NOMO-1 (cell line): ENCODE results near the gene CAPN5.

Source experiments
- DNase-seq, 2 experiments: peaks; one replicate each; lab custom pipeline; 2025; ENCODE audit not compliant: unreplicated experiment in 2 of 2; lab: John Stamatoyannopoulos, UW

CAPN5 gene

GRCh38 chr11:77113382-77114088 lies 46.8 kb downstream of the CAPN5 start:
- peak in 1 of 2 experiments; percentile 15 for DNase-seq

- DNase-seq = no peak
These were observed 47.3 kb downstream of the CAPN5 start for GRCh38 chr11:77114089-77114463.

- no peak for DNase-seq
These were observed 48.4 kb downstream of the CAPN5 start for GRCh38 chr11:77115181-77115611.

GRCh38 chr11:77115956-77116355 lies 49.2 kb downstream of the CAPN5 start:
- DNase-seq = no peak

- DNase-seq = no peak
These were observed 50.7 kb downstream of the CAPN5 start for GRCh38 chr11:77117492-77117891.

- DNase-seq = no peak
These were observed 51.3 kb downstream of the CAPN5 start for GRCh38 chr11:77118086-77118485.

- no peak for DNase-seq
These were observed 52.2 kb downstream of the CAPN5 start for GRCh38 chr11:77118971-77119370.

- no peak for DNase-seq
These were observed 52.8 kb downstream of the CAPN5 start for GRCh38 chr11:77119531-77119936.

- DNase-seq = no peak
These were observed 53.8 kb downstream of the CAPN5 start for GRCh38 chr11:77120571-77120970.

GRCh38 chr11:77121096-77121640 lies 54.4 kb downstream of the CAPN5 start:
- DNase-seq = no peak

GRCh38 chr11:77121876-77122575 lies 55.3 kb downstream of the CAPN5 start:
- no peak for DNase-seq

- DNase-seq = no peak
These were observed 55.9 kb downstream of the CAPN5 start for GRCh38 chr11:77122576-77123212.

- DNase-seq = no peak
These were observed 56.8 kb downstream of the CAPN5 start for GRCh38 chr11:77123591-77123990.

GRCh38 chr11:77124041-77124440 lies 57.3 kb downstream of the CAPN5 start:
- DNase-seq = no peak

GRCh38 chr11:77124488-77124887 lies 57.7 kb downstream of the CAPN5 start:
- DNase-seq = no peak

GRCh38 chr11:77125191-77125590 lies 58.4 kb downstream of the CAPN5 start:
- no peak for DNase-seq

GRCh38 chr11:77125695-77126094 lies 58.9 kb downstream of the CAPN5 start:
- DNase-seq = no peak

GRCh38 chr11:77126156-77126775 lies 59.5 kb downstream of the CAPN5 start:
- no peak for DNase-seq

- DNase-seq = no peak
These were observed 60.1 kb downstream of the CAPN5 start for GRCh38 chr11:77126861-77127234.

GRCh38 chr11:77127235-77127911 lies 60.6 kb downstream of the CAPN5 start:
- peak in 1 of 2 experiments; percentile 30 for DNase-seq
